ENCODE results near the gene CTSV.
"Not testable (repeated sequence)": the region's sequence is repeated elsewhere in the genome, so short reads cannot be mapped to it uniquely, and the experiment has no call there.

Gene CTSV

GRCh38 chr9:97045300-97045699 lies 6.4 kb upstream of the CTSV start:
- DNase-seq (ENCODE audit: low read depth in 2 of 3, low spot score in 2 of 3) = no peak

- DNase-seq (ENCODE audit: low read depth in 2 of 3, low spot score in 2 of 3) = no peak
Measured at GRCh38 chr9:97041898-97042297, 3.0 kb upstream of the CTSV start.

DNA sequence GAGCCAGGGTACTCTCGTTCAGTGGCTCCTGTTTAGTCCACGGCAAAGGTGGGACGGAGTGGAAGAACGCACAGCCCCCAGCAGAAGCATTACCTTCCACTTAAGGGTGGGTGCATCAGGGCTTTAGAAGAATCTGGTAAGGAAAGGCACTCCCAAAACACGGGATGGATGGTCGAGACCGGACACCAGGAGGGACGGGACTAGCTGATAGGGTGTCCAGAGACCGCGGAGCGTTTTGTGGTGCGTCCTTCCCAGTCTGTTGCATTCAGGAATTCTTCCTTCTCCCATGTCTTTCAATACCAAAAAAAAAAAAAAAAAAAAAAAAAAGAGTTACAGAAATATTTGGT lies 545 bp upstream of the CTSV start:
- DNase-seq (ENCODE audit: low read depth in 2 of 3, low spot score in 2 of 3) = no peak

DNA sequence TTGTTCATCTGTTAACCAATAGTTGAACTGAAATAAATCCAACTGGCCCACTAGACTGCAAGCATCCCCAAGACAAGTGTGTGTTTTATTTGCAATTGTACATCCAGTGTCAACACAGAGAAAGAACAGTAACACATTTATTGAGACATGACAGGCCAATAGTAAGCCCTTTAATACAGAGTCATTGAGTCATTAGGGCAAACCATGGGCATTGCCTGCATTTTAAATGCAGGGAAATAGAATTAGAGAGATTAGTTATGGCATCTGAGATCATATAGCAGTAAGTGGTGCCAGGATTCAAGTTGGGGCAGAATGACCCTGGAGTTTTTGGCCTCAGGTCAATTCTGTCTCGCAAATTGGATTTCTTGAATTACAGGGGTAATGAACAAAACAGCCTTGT lies 15.4 kb downstream of the CTSV start:
- not testable (repeated sequence) for DNase-seq (ENCODE audit: low read depth in 2 of 3, low spot score in 2 of 3)

DNA sequence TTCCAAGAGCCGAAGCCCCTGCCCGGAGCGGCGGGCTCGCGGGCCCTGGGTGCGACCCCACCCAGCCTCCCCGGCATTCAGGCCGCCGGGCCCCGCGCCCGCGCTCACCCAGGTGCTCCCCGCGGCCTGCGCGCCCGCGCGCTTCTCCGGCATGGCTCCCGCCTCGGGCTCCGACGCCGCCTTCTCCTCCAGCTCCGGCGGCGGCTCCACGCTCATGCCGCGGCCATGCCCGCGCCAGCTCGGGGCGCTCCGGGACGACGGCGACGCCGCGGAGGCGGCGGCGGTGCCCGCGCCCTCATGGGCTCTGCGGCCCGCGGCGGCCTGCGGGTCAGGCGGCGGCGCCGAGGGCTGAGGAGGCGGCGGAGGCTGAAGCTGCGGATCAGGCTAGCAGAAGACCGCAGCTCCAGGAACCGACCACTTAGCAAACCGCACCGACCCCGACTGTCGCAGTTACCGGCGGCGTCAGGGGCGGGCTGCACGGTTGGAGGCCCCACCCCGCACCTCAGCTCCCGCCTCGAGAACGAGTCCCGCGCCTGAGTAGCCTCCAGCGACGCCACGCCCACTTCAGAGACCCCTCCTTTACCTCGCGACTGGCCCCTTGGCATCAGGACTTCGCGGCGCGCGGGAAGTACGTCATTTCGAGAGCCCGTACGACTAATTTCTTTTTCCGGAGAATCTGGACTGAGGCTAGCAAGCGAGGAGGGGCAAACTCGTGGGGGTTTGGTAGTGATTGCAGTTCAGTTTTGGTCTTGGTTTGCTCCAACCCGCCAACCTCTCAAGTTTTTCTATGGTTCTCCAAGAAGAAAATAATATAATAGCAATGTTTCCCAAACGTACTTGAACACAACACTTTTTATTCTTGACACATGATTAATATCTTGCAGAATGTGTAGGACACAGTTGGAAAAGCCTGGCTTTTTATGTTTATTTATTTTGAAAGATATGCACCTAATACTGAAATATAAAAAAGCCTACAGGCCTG lies 25.5 kb downstream of the CTSV start:
- peak; percentile 31 to 55 (median 40) for DNase-seq (ENCODE audit: low read depth in 2 of 3, low spot score in 2 of 3)

DNA sequence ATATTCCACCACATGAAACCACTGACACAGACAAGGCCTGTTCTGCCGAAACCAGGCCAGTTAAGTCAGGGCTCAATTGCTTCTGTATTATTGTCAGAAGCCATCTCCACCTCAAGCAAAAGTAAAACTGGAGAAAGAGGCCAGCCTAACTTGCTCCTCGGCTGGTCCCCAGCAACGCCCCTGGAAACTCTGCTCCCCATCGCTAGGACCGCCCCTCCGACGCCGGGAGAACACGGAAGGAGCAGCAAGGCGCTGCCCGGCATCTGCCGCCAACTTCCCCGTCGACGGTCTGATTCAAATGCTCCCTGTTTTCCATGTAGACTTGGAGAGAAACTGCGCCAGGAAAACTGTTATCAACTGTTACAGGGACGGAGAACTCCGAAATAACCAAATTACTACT lies 26.3 kb downstream of the CTSV start:
- DNase-seq (ENCODE audit: low read depth in 2 of 3, low spot score in 2 of 3) = not testable (repeated sequence)

GRCh38 chr9:97002195-97002594 lies 36.7 kb downstream of the CTSV start:
- DNase-seq (ENCODE audit: low read depth in 2 of 3, low spot score in 2 of 3) = not testable (repeated sequence)

DNA sequence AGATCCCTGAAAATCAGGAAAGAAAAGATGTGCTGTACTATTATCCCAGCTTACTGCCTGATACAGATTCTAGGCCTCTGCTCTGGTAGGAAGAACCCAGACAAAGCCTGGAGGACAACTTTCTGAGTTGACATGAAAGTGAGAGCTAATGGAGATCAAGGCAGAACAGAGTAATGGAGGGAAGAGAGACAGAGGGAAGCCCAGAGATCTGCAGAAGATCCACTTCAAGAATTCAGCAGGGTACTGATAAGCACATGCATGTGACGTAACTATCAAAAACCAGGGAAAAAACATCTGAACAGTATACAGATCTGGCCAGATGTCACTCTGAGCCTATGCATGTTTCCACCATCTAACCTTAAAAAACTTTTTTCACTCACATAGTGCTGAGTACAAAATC lies 37.6 kb downstream of the CTSV start:
- DNase-seq (ENCODE audit: low read depth in 2 of 3, low spot score in 2 of 3) = not testable (repeated sequence)

- not testable (repeated sequence) for DNase-seq (ENCODE audit: low read depth in 2 of 3, low spot score in 2 of 3)
Measured at GRCh38 chr9:97000139-97000787, 38.7 kb downstream of the CTSV start.

DNA sequence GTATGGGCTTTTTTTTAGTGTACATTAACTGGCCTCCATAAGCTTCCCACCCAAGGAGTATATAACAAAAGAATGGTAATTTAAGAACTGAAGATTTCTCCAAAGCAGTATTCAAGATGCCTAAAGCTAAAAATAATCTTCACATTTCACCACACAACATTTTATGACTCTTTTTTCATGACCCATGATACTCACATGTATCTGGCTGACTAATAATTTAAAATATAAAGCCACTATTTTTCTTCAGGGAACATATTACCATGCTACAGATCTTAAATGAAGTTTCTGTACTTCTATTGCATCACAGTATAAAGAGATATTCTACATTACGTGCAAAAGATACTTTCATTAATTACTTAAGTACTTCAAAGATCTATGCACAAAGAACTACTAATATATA lies 39.2 kb downstream of the CTSV start:
- not testable (repeated sequence) for DNase-seq (ENCODE audit: low read depth in 2 of 3, low spot score in 2 of 3)

GRCh38 chr9:96997009-96997701 lies 41.8 kb downstream of the CTSV start:
- DNase-seq (ENCODE audit: low read depth in 2 of 3, low spot score in 2 of 3) = not testable (repeated sequence)

DNA sequence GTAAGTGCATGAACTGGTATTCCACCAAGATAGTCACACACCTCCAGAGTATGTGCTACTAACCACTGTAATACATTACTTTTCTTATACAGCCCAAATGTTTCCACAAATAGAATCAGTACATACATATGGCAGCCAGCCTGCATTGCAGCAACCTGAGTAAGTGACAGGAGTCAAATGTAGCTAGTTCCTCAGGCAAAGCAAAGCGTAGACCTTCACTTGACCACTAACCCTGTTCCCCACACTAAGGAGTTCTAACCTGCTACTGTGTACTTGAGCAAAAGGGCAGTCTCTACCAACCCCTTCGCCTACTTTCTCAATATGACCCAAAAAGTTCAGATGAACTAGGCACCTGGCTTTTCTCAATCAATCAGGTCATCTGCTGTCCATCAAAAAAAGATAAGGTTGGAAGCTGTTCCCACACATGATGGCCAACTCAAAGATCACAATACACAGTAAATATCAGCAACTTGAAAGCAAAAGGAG lies 44.4 kb downstream of the CTSV start:
- not testable (repeated sequence) for DNase-seq (ENCODE audit: low read depth in 2 of 3, low spot score in 2 of 3)

DNA sequence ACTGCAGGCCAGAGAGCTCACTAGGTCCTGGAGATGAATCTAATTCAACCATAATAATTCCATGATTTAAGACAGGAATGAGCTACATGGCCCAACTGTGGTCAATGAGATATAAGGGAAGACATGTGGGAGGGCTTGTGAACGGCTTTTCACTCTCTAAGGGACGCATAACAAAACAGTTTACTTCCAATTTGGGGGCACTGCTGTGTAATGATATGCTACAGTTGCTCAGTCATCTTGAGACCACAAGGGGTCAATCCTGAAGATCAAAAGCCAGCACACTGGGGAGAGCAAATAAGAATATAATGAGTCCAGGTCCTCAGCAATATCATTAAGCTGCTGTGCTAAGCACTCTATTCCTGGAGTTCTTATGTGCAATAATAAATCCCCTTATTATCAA lies 46.6 kb downstream of the CTSV start:
- DNase-seq (ENCODE audit: low read depth in 2 of 3, low spot score in 2 of 3) = not testable (repeated sequence)

DNA sequence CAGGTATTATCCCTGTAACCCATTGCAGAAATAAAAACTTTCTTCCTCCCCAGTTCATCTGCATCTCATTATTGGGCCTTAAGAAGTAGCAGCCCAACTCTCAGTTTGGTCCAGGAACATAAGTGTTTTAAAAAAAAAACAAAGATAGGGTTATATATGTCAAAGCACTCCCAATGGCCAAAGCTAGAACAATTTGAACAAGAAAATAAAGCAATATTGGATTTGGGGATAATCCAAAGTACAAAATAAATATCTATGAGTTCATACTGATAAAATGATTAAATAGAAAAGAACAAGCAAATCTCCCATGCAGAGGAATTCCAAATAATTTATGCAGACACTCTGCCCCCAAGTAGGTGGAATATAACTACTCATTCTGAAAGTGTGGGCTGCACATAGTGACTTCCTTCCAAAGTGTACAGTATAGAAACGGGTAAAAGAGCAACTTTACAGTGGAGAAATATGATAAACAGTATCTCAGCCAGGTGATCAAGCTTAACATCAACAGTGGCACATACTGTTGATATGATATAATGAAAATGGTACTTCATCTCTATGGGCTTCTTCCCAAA lies 49.1 kb downstream of the CTSV start:
- DNase-seq (ENCODE audit: low read depth in 2 of 3, low spot score in 2 of 3) = not testable (repeated sequence)

DNA sequence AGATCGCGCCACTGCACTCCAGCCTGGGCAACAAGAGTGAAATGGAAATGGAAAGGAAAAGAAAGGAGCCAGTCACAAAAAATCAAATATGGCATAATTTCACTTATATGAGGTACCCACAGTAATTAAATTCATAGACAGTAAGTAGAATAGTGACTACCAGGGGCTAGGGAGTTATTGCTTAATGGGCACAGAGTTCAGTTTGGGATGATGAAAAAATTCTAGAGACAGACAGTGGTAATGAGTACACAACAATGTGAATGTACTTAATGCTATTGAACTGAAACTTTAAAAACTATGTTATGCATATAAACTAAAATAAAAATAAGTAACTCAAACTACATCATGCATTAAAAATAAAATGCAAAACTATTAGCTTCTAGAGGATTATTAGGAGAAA lies 54.1 kb downstream of the CTSV start:
- not testable (repeated sequence) for DNase-seq (ENCODE audit: low read depth in 2 of 3, low spot score in 2 of 3)

GRCh38 chr9:96984139-96984538 lies 54.8 kb downstream of the CTSV start:
- not testable (repeated sequence) for DNase-seq (ENCODE audit: low read depth in 2 of 3, low spot score in 2 of 3)

DNA sequence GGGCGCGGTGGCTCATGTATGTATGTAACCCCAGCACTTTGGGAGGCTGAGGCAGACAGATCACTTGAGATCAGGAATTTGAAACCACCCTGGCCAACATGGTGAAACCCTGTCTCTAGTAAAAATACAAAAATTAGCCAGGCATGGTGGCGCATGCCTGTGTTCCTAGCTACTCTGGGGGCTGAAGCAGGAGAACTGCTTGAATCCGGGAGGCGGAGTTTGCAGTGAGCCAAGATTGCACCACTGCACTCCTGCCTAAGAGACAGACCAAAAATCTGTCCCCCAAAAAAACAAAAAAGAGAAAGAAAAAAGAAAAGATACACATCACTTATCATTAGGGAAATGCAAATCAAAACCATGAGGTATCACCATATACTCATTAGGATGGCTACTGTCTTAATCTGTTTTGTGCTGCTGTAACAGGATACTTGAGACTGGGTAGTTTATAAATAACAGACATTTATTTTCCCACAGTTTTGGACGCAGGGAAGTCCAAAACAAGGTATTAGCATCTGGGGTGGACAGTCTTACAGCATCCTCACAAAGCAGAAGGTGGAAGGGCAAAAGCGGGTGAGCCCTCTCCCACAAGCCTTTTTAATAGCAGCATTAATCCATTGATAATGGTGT lies 55.3 kb downstream of the CTSV start:
- DNase-seq (ENCODE audit: low read depth in 2 of 3, low spot score in 2 of 3) = not testable (repeated sequence)
